HCT116 (cell line): ENCODE results near the gene LRCH1.

Experiments
- CTCF ChIP-seq, 3 experiments: fragments of 200-600 bp in 1 of 3; sonication (generic) in 1 of 3; IDR thresholded peaks in 2 of 3; conservative IDR thresholded peaks in 1 of 3; 2 replicates each; pipeline ENCODE4 v1.5.1; 2012 to 2017; ENCODE audit warnings: low read depth in 2 of 3, low read length in 2 of 3, antibody characterized with exemption in 1 of 3, borderline replicate concordance in 1 of 3, control low read depth in 1 of 3, mild to moderate bottlenecking in 1 of 3, mixed read lengths in 1 of 3, mixed run types in 1 of 3, moderate library complexity in 1 of 3; ENCODE audit not compliant: insufficient read depth in 1 of 3
- EZH2 ChIP-seq: fragments of 200-600 bp; sonication (generic); IDR thresholded peaks from 2 replicates; pipeline ENCODE4 v1.6.1; 2017; ENCODE audit warnings: antibody characterized with exemption, mixed run types
- POLR2A ChIP-seq: IDR thresholded peaks from 2 replicates; pipeline ENCODE4 v1.7.0; 2011; ENCODE audit warnings: borderline replicate concordance; ENCODE audit not compliant: insufficient read depth, insufficient read length; ENCODE audit errors: extremely low read depth
- POLR2AphosphoS5 ChIP-seq: IDR thresholded peaks from 2 replicates; pipeline ENCODE4 v1.6.1; 2011; ENCODE audit warnings: mild to moderate bottlenecking, low read depth, low read length, moderate library complexity
- REST ChIP-seq: IDR thresholded peaks from 2 replicates; pipeline ENCODE4 v1.6.1; 2012; ENCODE audit warnings: low read depth
- SIN3A ChIP-seq: IDR thresholded peaks from 2 replicates; pipeline ENCODE4 v1.6.1; 2012; ENCODE audit warnings: low read depth
- TF ChIP-seq, protein P1 (sequence below): IDR thresholded peaks from 2 replicates; pipeline ENCODE4 v1.6.1; 2011; ENCODE audit warnings: mild to moderate bottlenecking, low read length, moderate library complexity; ENCODE audit not compliant: insufficient replicate concordance; ENCODE audit errors: extremely low read depth
- TF ChIP-seq, protein P2 (sequence below): IDR thresholded peaks from 2 replicates; pipeline ENCODE4 v1.6.1; 2012

- TF ChIP-seq POLR2AphosphoS5 (no peak), EZH2 (no peak), CTCF (IDR thresholded peaks at IDR 0.05 in 2 of 3, conservative IDR thresholded peaks at IDR 0.05 in 1 of 3; ENCODE audit: borderline replicate concordance in 1 of 3, insufficient read depth in 1 of 3, low read depth in 2 of 3, low read length in 2 of 3) (no peak), REST (no peak), SIN3A (no peak), POLR2A (no peak)
- TF ChIP-seq, protein P1, sequence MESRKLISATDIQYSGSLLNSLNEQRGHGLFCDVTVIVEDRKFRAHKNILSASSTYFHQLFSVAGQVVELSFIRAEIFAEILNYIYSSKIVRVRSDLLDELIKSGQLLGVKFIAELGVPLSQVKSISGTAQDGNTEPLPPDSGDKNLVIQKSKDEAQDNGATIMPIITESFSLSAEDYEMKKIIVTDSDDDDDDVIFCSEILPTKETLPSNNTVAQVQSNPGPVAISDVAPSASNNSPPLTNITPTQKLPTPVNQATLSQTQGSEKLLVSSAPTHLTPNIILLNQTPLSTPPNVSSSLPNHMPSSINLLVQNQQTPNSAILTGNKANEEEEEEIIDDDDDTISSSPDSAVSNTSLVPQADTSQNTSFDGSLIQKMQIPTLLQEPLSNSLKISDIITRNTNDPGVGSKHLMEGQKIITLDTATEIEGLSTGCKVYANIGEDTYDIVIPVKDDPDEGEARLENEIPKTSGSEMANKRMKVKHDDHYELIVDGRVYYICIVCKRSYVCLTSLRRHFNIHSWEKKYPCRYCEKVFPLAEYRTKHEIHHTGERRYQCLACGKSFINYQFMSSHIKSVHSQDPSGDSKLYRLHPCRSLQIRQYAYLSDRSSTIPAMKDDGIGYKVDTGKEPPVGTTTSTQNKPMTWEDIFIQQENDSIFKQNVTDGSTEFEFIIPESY, result no peak
- TF ChIP-seq, protein P2, sequence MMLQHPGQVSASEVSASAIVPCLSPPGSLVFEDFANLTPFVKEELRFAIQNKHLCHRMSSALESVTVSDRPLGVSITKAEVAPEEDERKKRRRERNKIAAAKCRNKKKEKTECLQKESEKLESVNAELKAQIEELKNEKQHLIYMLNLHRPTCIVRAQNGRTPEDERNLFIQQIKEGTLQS, result no peak
Observed at GRCh38 chr13:46571189-46571908, 18.4 kb downstream of the LRCH1 start.
